Measurements from ENCODE around the gene MLLT1.
"Not testable (repeated sequence)": the region's sequence is repeated elsewhere in the genome, so short reads cannot be mapped to it uniquely, and the experiment has no call there.

Gene MLLT1

DNA sequence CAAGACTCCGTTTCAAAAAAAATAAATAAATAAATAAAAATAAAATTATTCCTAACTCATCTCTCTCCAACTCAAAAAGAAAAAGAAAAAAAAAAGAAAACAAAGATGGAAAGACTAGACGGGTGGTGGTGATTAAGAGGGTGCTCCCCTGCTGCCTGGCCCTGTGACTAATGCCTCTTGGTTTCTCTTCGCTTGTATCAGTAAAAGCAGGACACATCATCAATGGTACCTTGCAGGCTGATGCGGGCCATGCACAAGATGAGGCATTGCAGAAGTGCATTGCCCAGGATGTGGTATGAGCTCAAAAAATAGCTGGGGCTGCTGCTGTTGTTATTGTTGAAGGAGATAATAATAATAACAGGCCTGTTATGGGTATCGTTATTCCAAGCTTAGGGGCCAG is 39.0 kb upstream of the MLLT1 start:
- TF ChIP-seq, protein P1, sequence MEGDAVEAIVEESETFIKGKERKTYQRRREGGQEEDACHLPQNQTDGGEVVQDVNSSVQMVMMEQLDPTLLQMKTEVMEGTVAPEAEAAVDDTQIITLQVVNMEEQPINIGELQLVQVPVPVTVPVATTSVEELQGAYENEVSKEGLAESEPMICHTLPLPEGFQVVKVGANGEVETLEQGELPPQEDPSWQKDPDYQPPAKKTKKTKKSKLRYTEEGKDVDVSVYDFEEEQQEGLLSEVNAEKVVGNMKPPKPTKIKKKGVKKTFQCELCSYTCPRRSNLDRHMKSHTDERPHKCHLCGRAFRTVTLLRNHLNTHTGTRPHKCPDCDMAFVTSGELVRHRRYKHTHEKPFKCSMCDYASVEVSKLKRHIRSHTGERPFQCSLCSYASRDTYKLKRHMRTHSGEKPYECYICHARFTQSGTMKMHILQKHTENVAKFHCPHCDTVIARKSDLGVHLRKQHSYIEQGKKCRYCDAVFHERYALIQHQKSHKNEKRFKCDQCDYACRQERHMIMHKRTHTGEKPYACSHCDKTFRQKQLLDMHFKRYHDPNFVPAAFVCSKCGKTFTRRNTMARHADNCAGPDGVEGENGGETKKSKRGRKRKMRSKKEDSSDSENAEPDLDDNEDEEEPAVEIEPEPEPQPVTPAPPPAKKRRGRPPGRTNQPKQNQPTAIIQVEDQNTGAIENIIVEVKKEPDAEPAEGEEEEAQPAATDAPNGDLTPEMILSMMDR (IDR thresholded peaks at IDR 0.05; ENCODE audit: control insufficient read depth, insufficient read depth, low read depth, low read length, missing control alignments) = no peak
- DNase-seq (ENCODE audit: low read depth) = peak; percentile 5
- no peak overlapping the region for H3K4me3 ChIP-seq (ENCODE audit: control insufficient read depth, low read depth, low read length)

DNA sequence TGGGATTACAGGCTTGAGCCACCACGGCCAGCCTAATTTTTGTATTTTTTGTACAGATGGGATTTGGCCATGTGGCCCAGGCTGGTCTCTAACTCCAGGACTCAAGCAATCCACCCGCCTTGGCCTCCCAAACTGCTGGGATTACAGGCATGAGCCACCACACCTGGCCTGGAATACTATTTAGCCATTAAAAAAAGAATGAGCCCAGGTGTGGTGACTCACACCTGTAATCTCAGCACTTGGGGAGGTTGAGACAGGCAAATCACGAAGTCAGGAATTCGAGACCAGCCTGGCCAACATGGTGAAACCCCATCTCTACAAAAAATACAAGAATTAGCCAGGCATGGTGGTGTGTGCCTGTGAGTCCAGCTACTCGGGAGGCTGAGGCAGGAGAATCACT is 35.9 kb upstream of the MLLT1 start:
- not testable (repeated sequence) for DNase-seq (ENCODE audit: low read depth); H3K4me3 ChIP-seq (ENCODE audit: control insufficient read depth, low read depth, low read length)

DNA sequence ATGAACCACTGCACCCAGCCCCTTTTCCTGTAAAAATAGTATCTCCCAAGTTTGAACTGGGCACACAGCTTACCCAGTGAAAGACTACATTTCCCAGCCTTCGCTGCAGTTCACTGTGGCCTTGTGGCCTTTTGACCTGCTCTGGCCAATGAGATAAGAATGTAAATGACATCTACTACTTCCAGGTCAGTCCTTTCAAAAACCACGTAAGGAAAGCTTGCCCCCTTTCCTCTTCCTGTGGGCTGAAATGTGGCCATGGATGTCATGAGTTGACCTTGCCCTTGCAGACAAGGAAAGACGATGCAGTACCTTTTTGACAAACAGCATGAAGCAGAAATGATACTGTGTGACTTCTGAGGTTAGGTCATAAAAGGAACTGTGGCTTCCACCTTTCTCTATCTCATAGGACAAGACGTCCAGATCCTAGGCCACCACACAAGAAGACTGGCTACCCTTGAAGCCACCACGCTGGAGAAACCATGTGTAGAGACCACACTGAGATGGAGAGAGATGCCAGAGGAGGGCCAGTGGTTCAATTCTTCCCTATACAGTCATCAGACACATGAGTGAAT is 33.7 kb upstream of the MLLT1 start:
- no peak for DNase-seq (ENCODE audit: low read depth)
- H3K4me3 ChIP-seq (ENCODE audit: control insufficient read depth, low read depth, low read length) = no peak overlapping the region
- TF ChIP-seq, protein P1 (IDR thresholded peaks at IDR 0.05; ENCODE audit: control insufficient read depth, insufficient read depth, low read depth, low read length, missing control alignments) = no peak

DNA sequence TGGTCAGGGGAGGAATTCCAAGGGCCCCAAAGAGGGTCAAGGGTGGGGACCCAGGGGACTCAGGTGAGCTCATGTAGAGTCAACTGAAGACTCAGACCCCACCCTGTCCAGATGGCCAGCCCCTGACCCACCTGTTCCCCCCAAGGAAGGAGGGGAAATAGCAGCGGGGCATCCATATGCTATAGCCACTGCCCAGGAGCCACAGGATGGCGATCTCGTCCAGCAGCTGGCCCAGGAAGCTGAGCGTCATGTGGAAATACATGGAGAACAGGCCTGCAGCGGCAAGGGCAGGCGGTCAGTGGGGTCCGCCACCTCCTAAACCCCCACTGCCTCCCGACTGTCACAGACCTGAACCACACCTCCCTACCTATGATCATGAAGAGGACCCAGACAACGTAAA is 32.2 kb upstream of the MLLT1 start:
- DNase-seq (ENCODE audit: low read depth) = no peak
- TF ChIP-seq, protein P1 (IDR thresholded peaks at IDR 0.05; ENCODE audit: control insufficient read depth, insufficient read depth, low read depth, low read length, missing control alignments) = peak; percentile 42

DNA sequence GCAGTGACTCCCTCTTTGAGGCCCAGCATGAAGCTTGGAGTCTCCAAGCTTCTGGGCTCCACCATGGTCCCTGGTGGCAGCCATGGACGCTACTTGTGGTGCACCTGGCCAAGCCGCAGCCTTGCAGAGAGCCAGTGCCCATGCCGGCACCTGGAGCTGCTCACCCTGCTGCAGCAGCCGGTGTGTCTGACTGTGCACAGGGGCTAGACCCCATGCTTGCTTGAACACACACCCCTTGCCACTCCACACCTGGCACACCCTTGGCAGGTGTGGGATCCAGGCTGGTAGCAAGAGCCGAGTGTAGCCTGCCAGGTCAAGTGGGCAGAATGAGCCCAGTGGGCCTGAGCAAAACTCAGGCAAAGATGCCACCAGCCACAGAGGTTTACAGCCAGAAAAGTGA is 18.6 kb upstream of the MLLT1 start:
- no peak for DNase-seq (ENCODE audit: low read depth)
- TF ChIP-seq, protein P1 (IDR thresholded peaks at IDR 0.05; ENCODE audit: control insufficient read depth, insufficient read depth, low read depth, low read length, missing control alignments) = no peak
- H3K4me3 ChIP-seq (ENCODE audit: control insufficient read depth, low read depth, low read length) = no peak overlapping the region

More for the DNA sequence above, 32.2 kb upstream of the MLLT1 start:
- H3K4me3 ChIP-seq (ENCODE audit: control insufficient read depth, low read depth, low read length) = no peak overlapping the region

DNA sequence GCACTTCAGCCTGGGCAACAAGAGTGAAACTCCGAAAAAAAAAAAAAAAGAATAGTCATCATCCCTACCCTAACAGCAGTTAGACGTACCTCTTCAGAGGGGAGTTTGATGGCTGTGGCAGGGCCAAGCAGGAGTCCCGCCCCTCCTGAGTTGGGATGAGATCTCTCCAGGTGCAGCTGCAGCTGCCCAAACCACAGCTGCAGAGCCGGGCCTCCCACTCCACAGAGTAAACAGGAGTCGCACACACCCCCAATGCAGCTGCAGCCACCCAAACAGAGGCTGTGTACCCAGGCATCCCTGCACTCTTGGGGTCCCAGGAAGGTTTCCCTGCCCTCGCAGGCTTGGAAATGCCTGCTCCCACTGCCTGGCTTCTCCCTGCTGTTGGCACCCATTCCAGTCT is 17.4 kb upstream of the MLLT1 start:
- no peak overlapping the region for H3K4me3 ChIP-seq (ENCODE audit: control insufficient read depth, low read depth, low read length)
- TF ChIP-seq, protein P1 (IDR thresholded peaks at IDR 0.05; ENCODE audit: control insufficient read depth, insufficient read depth, low read depth, low read length, missing control alignments) = no peak
- DNase-seq (ENCODE audit: low read depth) = no peak

DNA sequence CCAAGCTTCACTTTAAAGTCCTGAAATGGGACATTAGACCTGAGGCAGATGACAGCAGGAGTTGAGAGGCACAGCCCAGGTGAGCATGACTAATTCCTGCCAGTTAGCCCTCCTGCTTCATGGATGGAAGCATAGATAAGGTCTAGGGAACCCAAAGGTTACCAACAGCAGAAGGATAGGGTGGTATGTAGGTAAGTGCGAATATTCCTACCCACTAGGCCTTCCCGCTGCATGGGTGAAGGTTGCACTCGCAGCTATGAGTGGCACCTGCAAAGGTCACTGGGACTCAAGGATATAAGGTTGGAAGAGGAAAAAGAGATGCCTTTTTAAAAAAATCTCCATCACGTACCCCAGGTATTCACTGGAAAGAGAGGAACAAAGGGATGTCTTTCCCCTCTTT is 12.2 kb upstream of the MLLT1 start:
- DNase-seq (ENCODE audit: low read depth) = no peak
- H3K4me3 ChIP-seq (ENCODE audit: control insufficient read depth, low read depth, low read length) = no peak overlapping the region
- TF ChIP-seq, protein P1 (IDR thresholded peaks at IDR 0.05; ENCODE audit: control insufficient read depth, insufficient read depth, low read depth, low read length, missing control alignments) = no peak
